Upper lobe of left lung (tissue), 6 donors: Measurements from ENCODE around the gene ANKRD52. TPM values are rescaled to one million over a fixed set of nuclear protein-coding genes. Genes with fewer than 3 reads are reported as not detected.
"Not testable (repeated sequence)": the region's sequence is repeated elsewhere in the genome, so short reads cannot be mapped to it uniquely, and the experiment has no call there.

Experiments
- ATAC-seq, 2 donors: fragments of 200-7000 bp; cut with Tn5 transposase; one replicate each; pipeline ENCODE4 v1.9.1; 2022; ENCODE audit warnings: mild to moderate bottlenecking in 2 of 2, moderate library complexity in 2 of 2; ENCODE audit not compliant: low FRiP score in 2 of 2
- DNase-seq, 2 donors: peaks; one replicate each; pipeline ENCODE4 v3.0.0-alpha.2; 2019 to 2020
- H3K27ac ChIP-seq, 4 donors: fragments of 200-600 bp; sonication (generic); one replicate each; pipeline ENCODE4 v1.5.1; 2016 to 2019
- H3K27me3 ChIP-seq, 4 donors: fragments of 200-600 bp; sonication (generic); one replicate each; pipeline ENCODE4 v1.5.1; 2017 to 2019
- H3K36me3 ChIP-seq, 4 donors: fragments of 200-600 bp; sonication (generic); one replicate each; pipeline ENCODE4 v1.5.1; 2016 to 2019
- H3K4me1 ChIP-seq, 4 donors: fragments of 200-600 bp; sonication (generic); one replicate each; pipeline ENCODE4 v1.5.1; 2018 to 2019
- H3K4me3 ChIP-seq, 4 donors: fragments of 200-600 bp; sonication (generic); one replicate each; pipeline ENCODE4 v1.5.1; 2017 to 2019; ENCODE audit warnings: mild to moderate bottlenecking in 2 of 4, moderate library complexity in 1 of 4
- H3K9me3 ChIP-seq, 4 donors: fragments of 200-600 bp; sonication (generic); one replicate each; pipeline ENCODE4 v1.5.1; 2018 to 2019
- EP300 ChIP-seq, 4 donors: sonication (generic); formaldehyde crosslinking; IDR thresholded peaks; one replicate each; pipeline ENCODE4 v1.5.1; 2017; ENCODE audit warnings: antibody characterized with exemption in 4 of 4, control low read depth in 2 of 4
- POLR2A ChIP-seq, 4 donors: fragments of 450-650 bp; IDR thresholded peaks; one replicate each; pipeline ENCODE4 v1.5.1; 2016 to 2017; ENCODE audit warnings: antibody characterized with exemption in 4 of 4, mild to moderate bottlenecking in 2 of 4
- POLR2AphosphoS5 ChIP-seq, 2 donors: sonication (generic); formaldehyde crosslinking; IDR thresholded peaks; one replicate each; pipeline ENCODE4 v1.5.1; 2017; ENCODE audit warnings: antibody characterized with exemption in 2 of 2
- WGBS, 2 donors: methylation state at CpG; one replicate each; pipeline ENCODE4 v1.1.5; 2017 to 2018; 5-methylcytosine and 5-hydroxymethylcytosine counted together
- total RNA-seq, 6 donors: library from RNA; depleted of rRNA in 4 of 6; stranded (reverse); fragments of >200 nt in 4 of 6; gene quantifications; one replicate each; pipeline versions ENCODE4 v1.1.0 to v1.2.1, GENCODE V29; 2016 to 2021
- TF ChIP-seq, protein P1 (sequence below), 6 experiments: fragments of 450-650 bp in 4 of 6; fragments of 200-600 bp in 2 of 6; sonication (generic) in 2 of 6; IDR thresholded peaks; one replicate each; pipeline ENCODE4 v1.5.1; 2016 to 2019; ENCODE audit warnings: antibody characterized with exemption in 6 of 6
- donor health status: DM: no; HTN: no; CAD: no; lungs with moderate emphysema.
- donor health status: DM: no; HTN: yes; CAD: no; lungs with severe emphysema.

ANKRD52 gene
- total RNA-seq, 6 donors from 2014 or later = 17.6 to 48.2 (median 28.8) TPM

DNA sequence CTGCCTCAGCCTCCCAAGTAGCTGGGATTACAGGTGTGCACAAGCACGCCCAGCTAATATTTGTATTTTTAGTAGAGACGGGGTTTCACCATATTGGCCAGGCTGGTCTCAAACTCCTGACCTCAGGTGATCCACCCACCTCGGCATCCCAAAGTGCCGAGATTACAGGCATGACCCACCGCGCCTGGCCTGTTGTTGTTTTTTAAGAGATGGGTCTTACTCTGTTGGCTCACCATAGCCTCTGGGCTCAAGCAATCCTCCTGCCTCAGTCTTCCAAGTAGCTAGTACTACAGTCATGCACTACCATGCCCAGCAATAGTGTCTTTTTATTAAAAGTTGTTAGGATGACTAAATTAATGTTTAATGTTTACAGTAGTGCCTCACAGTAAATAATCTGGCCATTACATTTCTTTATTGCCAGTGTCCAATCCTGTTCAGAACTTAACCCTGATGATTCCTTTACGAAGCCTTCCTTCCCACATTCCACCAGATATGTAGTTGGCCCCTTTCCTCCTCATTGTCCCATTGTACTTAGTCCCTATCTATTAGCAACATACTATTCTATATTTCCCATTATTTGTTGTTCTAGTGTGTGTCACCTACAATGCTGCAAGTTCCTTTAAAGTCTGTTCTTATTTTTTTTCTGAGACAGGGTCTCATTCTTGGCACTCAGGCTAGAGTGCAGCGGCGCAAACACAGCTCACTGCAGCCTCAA, 60.1 kb downstream of the ANKRD52 start:
- ATAC-seq = no peak
- Histone ChIP-seq H3K4me1 (peaks cover 0 to 8% (median 1%) of the 10 kb centered on the region in 4 donors), H3K9me3 (no peaks in the 10 kb centered on the region), H3K4me3 (no peak overlapping the region), H3K36me3 (no peaks in the 10 kb centered on the region), H3K27me3 (no peaks in the 10 kb centered on the region), H3K27ac (no peak overlapping the region)
- 91 to 92% methylated on average over 9 of the region's 9 CpGs for WGBS, 2 donors
- TF ChIP-seq POLR2A (IDR thresholded peaks at IDR 0.05) = no peak
- TF ChIP-seq, protein P1, sequence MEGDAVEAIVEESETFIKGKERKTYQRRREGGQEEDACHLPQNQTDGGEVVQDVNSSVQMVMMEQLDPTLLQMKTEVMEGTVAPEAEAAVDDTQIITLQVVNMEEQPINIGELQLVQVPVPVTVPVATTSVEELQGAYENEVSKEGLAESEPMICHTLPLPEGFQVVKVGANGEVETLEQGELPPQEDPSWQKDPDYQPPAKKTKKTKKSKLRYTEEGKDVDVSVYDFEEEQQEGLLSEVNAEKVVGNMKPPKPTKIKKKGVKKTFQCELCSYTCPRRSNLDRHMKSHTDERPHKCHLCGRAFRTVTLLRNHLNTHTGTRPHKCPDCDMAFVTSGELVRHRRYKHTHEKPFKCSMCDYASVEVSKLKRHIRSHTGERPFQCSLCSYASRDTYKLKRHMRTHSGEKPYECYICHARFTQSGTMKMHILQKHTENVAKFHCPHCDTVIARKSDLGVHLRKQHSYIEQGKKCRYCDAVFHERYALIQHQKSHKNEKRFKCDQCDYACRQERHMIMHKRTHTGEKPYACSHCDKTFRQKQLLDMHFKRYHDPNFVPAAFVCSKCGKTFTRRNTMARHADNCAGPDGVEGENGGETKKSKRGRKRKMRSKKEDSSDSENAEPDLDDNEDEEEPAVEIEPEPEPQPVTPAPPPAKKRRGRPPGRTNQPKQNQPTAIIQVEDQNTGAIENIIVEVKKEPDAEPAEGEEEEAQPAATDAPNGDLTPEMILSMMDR (IDR thresholded peaks at IDR 0.05) = no peak
- TF ChIP-seq EP300 (IDR thresholded peaks at IDR 0.05) = no peak
- TF ChIP-seq POLR2AphosphoS5 (IDR thresholded peaks at IDR 0.05) = no peak
- no peak for DNase-seq

DNA sequence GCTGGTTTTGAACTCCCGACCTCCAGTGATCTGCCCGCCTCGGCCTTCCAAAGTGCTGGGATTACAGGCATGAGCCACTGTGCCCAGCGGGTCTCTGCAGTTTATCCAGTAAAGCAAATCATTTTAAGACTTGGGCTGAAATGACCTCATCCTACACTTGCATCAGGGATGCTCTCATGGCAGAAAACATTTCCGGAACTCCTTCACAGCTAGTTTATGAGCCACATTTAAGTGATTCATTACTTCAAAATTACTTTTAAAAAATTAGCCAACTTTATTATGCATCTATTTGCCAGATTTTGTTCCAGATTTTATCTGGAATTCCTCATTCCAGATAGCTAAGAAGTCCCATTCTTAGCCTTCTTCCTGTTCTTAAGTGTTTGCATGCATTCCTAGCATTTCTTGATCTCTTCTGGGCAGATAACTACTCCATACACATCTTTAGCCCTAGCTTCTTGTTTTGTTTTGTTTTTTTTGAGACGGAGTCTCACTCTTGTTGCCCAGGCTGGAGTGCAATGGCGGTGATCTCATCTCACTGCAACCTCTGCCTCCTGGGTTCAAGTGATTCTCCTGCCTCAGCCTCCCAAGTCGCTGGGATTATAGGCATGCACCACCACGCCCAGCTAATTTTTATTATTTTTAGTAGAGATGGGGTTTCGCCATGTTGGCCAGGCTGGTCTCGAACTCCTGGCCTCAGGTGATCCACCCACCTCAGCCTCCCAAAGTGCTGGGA, 61.2 kb downstream of the ANKRD52 start:
- peak; percentile 77 to 88 for ATAC-seq
- not testable (repeated sequence) for H3K36me3 ChIP-seq, H3K27ac ChIP-seq, DNase-seq, H3K4me1 ChIP-seq, H3K9me3 ChIP-seq, H3K27me3 ChIP-seq, H3K4me3 ChIP-seq
- WGBS, 2 donors = 64 to 71% methylated on average over 11 of the region's 11 CpGs
- TF ChIP-seq POLR2AphosphoS5 (IDR thresholded peaks at IDR 0.05) = peak in 1 of 2 donors; percentile 39

DNA sequence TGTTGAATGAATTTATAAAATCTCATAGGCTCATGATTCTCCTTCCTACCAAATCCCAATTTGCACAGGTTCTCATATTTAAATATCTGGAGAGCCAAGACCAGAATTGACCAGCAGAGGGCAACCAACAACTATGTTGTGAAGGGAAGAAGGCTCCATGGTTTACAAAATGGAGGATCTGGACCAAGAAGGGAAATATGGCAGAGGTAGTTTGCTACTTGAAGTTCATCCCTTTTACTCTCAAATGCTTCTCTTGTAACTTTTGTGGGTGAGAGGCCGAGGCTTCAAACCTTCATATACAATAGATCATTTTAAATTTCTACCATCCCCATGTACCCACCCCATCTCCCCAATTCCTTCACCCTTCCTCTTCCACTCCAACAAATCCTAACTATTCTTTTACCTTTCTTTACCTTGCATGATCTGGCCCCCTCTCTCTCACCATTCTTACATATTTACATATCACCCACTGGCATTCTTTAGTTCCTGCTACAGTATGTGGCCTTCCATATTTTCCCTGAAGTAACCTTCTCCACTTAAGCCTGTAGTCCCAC, 65.1 kb downstream of the ANKRD52 start:
- Histone ChIP-seq H3K27me3 (no peaks in the 10 kb centered on the region), H3K27ac (no peak overlapping the region), H3K4me1 (peaks cover 7 to 17% (median 13%) of the 10 kb centered on the region in 4 donors), H3K36me3 (no peaks in the 10 kb centered on the region), H3K4me3 (no peak overlapping the region), H3K9me3 (no peaks in the 10 kb centered on the region)
- 53 to 56% methylated on average over 1 of the region's 1 CpG for WGBS, 2 donors
- peak in 1 of 2 donors; percentile 67 for DNase-seq
- TF ChIP-seq, protein P1 (IDR thresholded peaks at IDR 0.05) = peak; percentile 80 to 88 (median 84)
- TF ChIP-seq POLR2AphosphoS5 (IDR thresholded peaks at IDR 0.05) = no peak
- peak in 1 of 2 donors; percentile 36 for ATAC-seq

- H3K27me3 ChIP-seq = no peaks in the 10 kb centered on the region
- H3K4me3 ChIP-seq = no peak overlapping the region
- H3K9me3 ChIP-seq = no peaks in the 10 kb centered on the region
- no peak overlapping the region for H3K27ac ChIP-seq
- no peaks in the 10 kb centered on the region for H3K36me3 ChIP-seq
- H3K4me1 ChIP-seq = peaks cover 12 to 22% (median 19%) of the 10 kb centered on the region in 4 donors
- ATAC-seq (no peak), DNase-seq (no peak)
- TF ChIP-seq EP300 (IDR thresholded peaks at IDR 0.05) (no peak), POLR2AphosphoS5 (IDR thresholded peaks at IDR 0.05) (no peak)
- TF ChIP-seq, protein P1 (IDR thresholded peaks at IDR 0.05) = no peak
These were observed 65.6 kb downstream of the ANKRD52 start for GRCh38 chr12:56192582-56192981.

- no peaks in the 10 kb centered on the region for H3K27me3 ChIP-seq
- DNase-seq (no peak), ATAC-seq (no peak)
- H3K27ac ChIP-seq = peak overlapping the region; percentile 90 to 97 (median 92)
- 25 to 29% methylated on average over 9 of the region's 9 CpGs for WGBS, 2 donors
- no peak for TF ChIP-seq POLR2AphosphoS5 (IDR thresholded peaks at IDR 0.05)
- TF ChIP-seq EP300 (IDR thresholded peaks at IDR 0.05) = no peak
- TF ChIP-seq POLR2A (IDR thresholded peaks at IDR 0.05) = no peak
- TF ChIP-seq, protein P1 (IDR thresholded peaks at IDR 0.05) = no peak
- H3K36me3 ChIP-seq = peaks cover 0 to 9% (median 5%) of the 10 kb centered on the region in 4 donors
- H3K9me3 ChIP-seq = no peaks in the 10 kb centered on the region
- peak overlapping the region in 3 of 4 donors; percentile 91 to 98 (median 97) for H3K4me3 ChIP-seq
- peaks cover 19 to 31% (median 24%) of the 10 kb centered on the region in 4 donors for H3K4me1 ChIP-seq
These were observed 67.5 kb downstream of the ANKRD52 start for GRCh38 chr12:56190695-56191155.
